ENCODE data around the gene SPATA21.

Gene SPATA21

DNA sequence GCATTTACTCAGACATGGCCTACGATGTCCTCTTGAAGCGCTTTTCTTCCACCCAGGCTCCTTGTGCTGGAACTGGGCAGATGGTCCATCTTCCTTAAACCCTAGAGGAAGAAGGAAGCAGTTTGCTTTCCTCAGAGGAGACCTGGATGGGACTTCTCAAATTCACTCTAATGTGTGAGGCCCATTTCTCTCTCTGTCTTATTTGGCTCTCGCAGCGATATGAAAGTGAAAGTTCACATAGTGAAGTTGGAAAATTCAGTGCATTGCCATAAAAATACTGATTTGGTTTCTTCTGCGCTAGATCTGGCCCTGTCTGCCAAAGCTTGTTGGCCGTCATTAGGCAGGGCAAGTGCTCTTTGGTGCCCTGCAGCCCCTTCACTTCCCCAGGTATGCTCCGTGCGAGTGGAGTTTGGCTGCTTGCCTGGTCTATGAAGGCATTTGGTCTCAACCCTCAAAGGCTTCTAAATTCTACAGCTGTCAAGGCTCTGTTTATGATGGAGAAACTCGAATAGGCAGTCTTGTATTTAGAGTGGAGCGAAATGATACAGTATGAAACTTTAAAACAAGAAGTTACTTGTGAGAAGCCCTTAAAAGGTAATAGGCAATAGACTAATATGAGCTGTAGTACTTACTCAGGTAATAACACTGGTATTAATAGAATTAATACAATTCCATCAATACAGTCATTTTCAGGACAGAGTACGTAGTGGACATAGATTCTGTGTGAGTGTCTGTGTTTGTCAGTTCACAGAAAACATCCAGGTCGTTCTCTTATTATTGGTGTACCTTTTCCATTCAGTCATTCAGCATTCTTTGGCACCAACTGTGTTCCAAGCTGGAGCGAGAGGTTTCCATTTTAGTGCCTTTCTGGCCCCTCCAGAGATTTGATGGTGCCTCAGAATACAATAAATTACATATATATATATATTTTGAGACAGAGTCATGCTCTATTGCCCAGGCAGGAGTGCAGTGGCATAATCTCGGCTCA lies 49.7 kb downstream of the SPATA21 start:
- H3K4me3 ChIP-seq (ENCODE audit: low read depth, low read length), result peak overlapping the region; percentile 36
- TF ChIP-seq, protein P1, sequence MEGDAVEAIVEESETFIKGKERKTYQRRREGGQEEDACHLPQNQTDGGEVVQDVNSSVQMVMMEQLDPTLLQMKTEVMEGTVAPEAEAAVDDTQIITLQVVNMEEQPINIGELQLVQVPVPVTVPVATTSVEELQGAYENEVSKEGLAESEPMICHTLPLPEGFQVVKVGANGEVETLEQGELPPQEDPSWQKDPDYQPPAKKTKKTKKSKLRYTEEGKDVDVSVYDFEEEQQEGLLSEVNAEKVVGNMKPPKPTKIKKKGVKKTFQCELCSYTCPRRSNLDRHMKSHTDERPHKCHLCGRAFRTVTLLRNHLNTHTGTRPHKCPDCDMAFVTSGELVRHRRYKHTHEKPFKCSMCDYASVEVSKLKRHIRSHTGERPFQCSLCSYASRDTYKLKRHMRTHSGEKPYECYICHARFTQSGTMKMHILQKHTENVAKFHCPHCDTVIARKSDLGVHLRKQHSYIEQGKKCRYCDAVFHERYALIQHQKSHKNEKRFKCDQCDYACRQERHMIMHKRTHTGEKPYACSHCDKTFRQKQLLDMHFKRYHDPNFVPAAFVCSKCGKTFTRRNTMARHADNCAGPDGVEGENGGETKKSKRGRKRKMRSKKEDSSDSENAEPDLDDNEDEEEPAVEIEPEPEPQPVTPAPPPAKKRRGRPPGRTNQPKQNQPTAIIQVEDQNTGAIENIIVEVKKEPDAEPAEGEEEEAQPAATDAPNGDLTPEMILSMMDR (IDR thresholded peaks at IDR 0.05; ENCODE audit: borderline replicate concordance, insufficient read depth, low read depth, low read length), result no peak

DNA sequence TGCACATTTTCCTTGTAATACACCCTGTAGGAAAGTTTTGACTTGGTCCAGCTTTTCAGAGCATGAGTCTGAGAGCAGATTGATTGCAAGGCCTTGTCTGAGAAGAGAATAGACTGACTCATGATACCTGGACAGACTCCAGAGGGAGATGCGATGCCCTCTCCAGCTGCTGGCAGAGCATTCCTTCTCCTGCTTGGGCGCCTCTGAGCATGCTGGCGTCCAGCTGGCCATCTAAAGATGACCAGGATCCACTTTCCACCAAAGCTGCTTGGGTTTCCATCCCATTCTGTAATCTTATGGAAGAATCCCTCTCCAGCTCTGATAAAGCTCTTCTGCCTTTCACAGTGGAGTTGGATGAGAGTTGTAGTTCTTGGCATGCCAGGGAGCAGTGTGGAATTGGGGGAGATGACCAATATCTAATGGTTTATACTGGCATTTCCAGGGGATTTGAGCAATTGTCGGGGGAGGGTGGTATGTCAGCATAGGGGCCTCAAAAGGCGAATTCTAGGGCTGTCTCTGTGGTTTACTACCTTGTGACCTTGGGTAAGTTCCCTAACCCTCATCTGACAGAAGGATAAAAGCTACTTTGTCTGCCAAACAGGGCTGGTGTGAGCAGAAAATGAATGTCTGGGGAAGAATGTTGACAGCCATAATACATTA lies 50.6 kb downstream of the SPATA21 start:
- peak overlapping the region; percentile 36 for H3K4me3 ChIP-seq (ENCODE audit: low read depth, low read length)

DNA sequence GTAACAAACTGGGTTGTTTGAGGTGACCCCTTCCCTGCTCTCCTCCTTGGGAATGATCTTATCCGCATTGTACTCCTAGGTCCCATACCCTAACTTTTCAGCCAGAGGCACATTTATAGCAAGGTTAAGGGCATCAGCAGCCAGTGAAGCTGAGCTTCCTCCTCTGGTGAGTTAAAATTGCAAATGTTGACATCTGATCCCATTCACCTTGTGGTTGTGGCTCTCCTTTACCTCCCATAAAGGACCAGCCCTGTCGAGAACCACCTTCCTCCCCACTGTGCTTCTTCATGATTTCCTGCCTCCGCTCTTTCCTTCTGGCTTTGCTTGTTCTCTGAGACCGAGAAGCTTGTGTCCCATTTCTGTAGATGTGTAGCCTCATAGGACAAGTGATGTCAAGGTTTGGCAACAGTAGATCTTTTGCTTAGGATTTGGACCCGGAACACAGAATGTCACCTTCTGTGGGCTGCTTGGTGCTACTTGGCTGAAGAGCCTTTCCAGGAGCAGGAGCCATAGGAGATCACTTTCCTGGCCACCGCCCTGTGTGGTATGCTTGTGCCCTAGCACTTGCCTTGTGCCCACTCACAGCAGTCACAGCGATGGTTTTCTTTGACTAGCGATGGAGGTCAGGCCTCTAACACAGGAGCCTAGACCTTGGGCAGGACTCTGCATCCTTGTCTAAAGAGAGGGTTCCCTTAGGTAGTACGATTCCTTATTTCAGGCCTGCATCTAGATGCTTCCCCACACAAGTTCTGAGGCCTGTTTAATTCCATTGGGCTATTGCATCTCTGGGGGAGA lies 51.4 kb downstream of the SPATA21 start:
- no peak overlapping the region for H3K4me3 ChIP-seq (ENCODE audit: low read depth, low read length)
- TF ChIP-seq, protein P1 (IDR thresholded peaks at IDR 0.05; ENCODE audit: borderline replicate concordance, insufficient read depth, low read depth, low read length), result no peak

More for the DNA sequence above, 50.6 kb downstream of the SPATA21 start:
- TF ChIP-seq, protein P1 (IDR thresholded peaks at IDR 0.05; ENCODE audit: borderline replicate concordance, insufficient read depth, low read depth, low read length), result no peak

DNA sequence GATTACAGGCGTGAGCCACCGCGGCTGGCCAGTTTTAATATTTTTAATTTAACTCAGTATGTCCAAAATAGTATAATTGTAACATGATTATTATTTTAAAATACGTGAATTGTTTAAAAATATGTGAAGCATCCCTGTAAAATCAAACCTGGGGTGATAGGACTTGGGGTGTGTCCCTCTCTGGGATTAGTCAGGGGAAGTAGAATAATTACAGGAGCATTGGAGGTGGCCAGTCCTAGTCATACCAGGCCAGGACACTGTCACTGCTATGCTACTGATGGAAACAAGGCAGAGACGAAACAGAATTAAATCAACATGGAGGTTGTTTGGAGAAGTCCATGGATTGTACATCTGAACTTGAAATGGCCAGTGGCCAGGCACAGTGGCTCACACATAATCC lies 53.3 kb downstream of the SPATA21 start:
- TF ChIP-seq, protein P1 (IDR thresholded peaks at IDR 0.05; ENCODE audit: borderline replicate concordance, insufficient read depth, low read depth, low read length), result no peak
- no peak overlapping the region for H3K4me3 ChIP-seq (ENCODE audit: low read depth, low read length)

DNA sequence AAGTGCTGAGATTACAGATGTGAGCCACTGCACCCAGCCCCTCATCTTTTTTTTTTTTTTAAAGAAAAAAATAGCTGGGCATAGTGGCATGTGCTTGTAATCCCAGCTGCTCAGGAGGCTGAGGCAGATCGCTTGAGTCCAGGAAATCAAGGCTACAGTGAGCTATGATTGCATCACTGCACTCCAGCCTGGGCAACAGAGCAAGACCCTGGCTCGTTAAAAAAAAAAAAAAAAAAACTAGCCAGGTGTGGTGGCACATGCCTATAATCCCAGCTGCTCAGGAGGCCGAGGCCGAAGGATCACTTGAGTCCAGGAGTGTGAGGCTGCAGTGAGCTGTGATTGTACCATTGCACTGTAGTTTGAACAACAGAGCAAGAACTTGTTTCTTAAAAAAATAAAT lies 56.4 kb downstream of the SPATA21 start:
- no peak overlapping the region for H3K4me3 ChIP-seq (ENCODE audit: low read depth, low read length)
- TF ChIP-seq, protein P1 (IDR thresholded peaks at IDR 0.05; ENCODE audit: borderline replicate concordance, insufficient read depth, low read depth, low read length), result no peak

DNA sequence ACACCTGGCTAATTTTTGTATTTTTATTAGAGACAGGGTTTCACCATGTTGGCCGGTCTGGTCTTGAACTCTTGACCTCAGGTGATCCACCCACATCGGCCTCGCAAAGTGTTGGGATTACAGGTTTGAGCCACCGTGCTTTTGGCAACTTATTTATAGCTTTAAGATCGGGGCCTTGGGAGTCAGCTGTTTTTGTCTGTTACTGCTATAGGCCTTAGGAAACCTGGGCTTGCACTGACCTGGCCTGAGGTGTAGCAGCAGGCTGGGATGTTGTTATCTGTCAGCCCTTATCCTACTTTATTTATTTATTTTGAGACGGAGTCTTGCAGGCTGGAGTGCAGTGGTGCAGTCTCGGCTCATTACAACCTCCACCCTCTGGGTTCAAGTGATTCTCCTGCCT lies 58.8 kb downstream of the SPATA21 start:
- no peak overlapping the region for H3K4me3 ChIP-seq (ENCODE audit: low read depth, low read length)
- TF ChIP-seq, protein P1 (IDR thresholded peaks at IDR 0.05; ENCODE audit: borderline replicate concordance, insufficient read depth, low read depth, low read length), result no peak

All from GM12875 (cell line).